ENCODE data around the gene BAG1. TPM values are rescaled to one million over a fixed set of nuclear protein-coding genes. Genes with fewer than 3 reads are reported as not detected.

The BAG1 gene
- total RNA-seq, 1 donor from 2014 or later: 70.4 TPM

DNA sequence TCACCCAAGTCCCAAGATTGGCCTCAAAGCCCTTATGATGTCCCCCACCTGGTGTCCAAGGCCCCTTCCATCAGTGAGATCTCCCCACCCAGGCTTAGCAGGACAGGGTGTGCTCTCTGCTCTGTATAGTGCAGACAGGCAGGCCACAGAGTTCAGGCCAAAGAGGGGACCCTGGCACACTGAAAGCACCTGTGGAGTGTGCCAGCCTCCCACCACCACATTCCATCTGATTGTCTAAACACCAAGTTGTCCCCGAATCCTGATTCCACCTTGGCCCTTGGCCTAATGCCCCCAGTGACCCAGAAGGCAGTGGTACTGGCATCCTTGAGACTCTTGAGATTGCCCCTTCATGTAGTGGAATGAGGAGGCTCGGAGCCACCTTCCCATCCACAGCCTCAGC lies 19.2 kb downstream of the BAG1 start:
- intact Hi-C loops (cut with micrococcal nuclease): no loop called here

GRCh38 chr9:33244137-33244784 lies 20.2 kb downstream of the BAG1 start:
- intact Hi-C loops (cut with micrococcal nuclease): no loop called here

- intact Hi-C loops (cut with micrococcal nuclease): no loop called here
Observed at GRCh38 chr9:33242609-33243134, 21.8 kb downstream of the BAG1 start.

- intact Hi-C loops (cut with micrococcal nuclease): no loop called here
Observed at GRCh38 chr9:33241298-33241697, 23.2 kb downstream of the BAG1 start.

DNA sequence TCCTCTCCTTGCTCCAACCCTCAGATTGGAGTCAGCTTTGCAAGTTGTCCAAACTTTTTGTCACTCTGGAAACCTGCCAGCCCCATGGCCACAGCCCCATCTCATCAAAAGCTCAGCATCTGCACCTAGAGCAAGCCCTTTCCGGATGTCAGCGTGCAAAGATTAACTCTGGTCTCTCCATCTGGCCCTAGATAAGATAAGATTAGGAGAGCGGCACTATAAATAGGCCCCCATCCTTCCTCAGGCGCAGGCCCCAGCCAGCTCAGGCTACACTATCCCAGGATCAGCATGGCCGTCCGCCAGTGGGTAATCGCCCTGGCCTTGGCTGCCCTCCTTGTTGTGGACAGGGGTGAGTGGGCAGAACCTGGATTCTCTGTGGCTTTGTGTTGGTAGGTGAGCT lies 24.6 kb downstream of the BAG1 start, which contains the start of gene SPINK4:
Gene SPINK4, plus strand, starts transcription at position 247 of the 400 bp plus-strand sequence. Its CDS starts 42 bp downstream, at position 289.
- intact Hi-C loops (cut with micrococcal nuclease): no loop called here

DNA sequence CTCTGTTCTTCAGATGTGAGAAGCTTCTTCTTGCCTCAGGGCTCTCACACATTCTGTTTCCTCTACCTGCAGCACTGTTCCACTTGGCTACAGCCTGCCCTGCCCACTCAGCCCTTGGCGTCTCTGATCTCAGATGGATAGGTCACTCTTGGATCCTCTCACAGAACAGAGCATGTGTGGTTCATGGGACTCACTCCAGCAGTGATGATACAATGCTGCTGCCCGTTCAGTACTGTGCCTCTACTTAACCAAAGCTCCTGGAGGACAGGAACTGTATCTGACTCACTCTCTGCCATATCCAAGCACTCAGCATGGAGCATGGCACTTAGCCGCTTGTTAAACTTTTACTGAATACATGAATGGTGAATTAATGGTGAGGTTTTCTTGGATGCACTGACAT lies 27.9 kb downstream of the BAG1 start:
- intact Hi-C loops (cut with micrococcal nuclease): no loop called here

GRCh38 chr9:33234511-33235467 lies 29.7 kb downstream of the BAG1 start:
- intact Hi-C loops (cut with micrococcal nuclease): no loop called here

DNA sequence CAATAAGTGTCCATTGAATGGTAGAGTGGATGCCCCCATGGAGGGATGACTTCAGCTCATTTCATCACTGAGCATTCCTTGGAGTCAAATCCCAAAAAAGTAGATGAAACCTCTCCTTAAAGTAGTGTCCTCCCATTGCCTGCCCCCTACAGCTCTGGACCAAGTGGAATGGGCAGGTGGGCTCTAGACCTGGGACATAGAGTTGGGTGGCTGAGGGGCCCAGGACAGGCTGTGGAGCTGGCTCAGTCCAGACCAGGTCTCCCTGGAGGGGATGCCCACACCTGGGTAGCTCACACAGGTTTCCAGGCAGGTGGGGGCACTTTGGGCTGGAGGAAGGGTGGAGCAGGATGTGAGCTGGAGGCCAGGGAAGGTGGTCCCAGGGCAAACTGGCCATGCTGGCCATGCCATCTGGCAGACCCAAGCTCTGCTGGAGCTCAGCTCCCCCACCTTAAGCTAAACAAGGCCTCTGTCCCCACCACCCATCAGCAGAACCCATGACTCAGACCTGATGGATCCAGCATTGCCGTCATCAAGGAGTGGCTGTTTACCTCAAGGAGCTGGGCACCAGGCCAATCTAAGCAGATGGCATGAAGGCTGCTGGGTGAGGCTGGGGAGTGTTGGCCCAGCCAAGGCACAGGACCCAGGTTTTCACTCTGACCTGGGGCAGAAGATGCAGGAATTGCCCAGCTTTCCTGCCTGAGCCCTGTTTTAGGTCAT lies 30.7 kb downstream of the BAG1 start:
- intact Hi-C loops (cut with micrococcal nuclease): no loop called here

GRCh38 chr9:33232815-33233214 lies 31.7 kb downstream of the BAG1 start:
- intact Hi-C loops (cut with micrococcal nuclease): no loop called here

- intact Hi-C loops (cut with micrococcal nuclease): no loop called here
Observed at GRCh38 chr9:33231623-33231942, 32.9 kb downstream of the BAG1 start.

DNA sequence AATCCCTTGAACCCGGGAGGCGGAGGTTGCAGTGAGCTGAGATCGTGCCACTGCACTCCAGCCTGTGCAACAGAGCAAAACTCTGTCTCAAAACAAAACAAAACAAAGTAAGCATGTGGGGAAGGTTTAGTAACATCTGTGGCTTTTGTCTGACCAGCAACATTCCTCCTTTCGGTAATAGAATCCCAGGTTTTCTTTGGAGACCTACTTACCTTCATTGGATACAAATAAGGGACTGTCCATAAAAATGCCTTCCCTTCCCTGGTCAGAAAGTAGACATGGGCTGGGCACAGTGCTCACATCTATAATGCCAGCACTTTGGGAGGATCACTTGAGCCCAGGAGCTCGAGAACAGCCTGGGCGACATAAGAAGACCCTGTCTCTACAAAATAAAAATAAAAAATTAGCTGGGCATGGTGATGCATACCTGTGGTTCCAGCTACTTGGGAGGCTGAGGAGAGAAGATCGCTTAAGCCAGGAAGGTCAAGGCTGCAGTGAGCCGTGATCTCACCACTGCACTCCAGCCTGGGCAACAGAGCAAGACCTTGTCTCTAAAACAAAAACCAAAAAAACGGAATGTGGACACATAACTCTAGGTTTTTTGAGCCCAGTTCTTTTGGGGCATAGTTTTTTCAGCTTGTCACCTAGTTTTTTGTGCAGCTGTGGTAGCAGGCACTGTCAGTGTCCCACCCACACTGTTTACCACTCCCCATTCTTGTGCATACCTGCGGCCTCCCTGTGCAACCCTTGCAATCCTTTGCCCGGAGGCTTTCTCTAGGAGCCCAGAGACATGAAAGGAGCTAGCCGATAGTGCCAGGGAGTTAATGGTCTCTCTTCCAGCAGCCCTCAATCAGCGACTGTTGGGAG lies 33.5 kb downstream of the BAG1 start:
- intact Hi-C loops (cut with micrococcal nuclease): no loop called here

GRCh38 chr9:33229359-33230114 lies 35.0 kb downstream of the BAG1 start:
- intact Hi-C loops (cut with micrococcal nuclease): loop anchor here (5.0 to 10.0 kb wide), 2 partner anchors 202 to 645 kb away; partner anchors contain the start of gene DNAJA1

DNA sequence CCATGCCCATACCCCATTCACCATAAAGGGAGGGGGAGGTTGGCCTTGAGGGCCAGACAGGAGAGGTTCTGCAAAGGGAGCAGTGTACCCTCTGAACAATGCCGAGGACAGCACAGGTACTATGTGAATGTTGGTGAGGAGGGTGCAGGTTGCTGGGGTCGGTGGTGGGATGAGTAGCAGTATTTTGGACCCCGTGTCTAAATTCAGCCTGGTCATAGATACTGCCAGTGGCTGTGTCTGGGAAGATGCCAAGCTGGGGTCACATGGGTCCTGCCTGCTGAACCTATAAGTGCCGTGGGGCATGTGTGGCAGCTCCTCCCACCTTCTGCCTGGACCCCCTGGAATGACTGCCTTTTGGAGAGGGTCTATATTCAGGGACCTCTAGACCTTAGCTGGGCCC lies 35.9 kb downstream of the BAG1 start:
- intact Hi-C loops (cut with micrococcal nuclease): loop anchor here (5.0 to 10.0 kb wide), 2 partner anchors 201 to 644 kb away; partner anchors contain the start of gene DNAJA1

DNA sequence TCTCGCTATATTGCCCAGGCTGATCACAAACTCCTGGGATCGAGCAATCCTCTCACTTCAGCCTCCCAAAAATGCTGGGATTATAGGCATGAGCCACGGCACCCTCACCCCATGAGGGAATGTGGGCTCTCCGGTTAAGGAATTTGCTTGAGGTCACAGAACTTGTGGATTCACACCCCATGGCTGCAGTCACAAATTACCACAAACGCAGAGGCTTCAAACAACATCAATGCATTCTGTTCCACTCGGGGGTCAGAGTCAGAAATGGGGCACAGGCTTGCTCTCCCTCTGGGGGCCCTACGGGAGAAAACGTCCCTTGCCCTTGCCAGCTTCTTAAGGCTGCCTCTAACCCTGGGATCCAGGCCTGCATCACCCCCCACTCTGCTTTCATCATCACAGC lies 36.8 kb downstream of the BAG1 start:
- intact Hi-C loops (cut with micrococcal nuclease): loop anchor here (5.0 to 10.0 kb wide), 2 partner anchors 200 to 643 kb away; partner anchors contain the start of gene DNAJA1

DNA sequence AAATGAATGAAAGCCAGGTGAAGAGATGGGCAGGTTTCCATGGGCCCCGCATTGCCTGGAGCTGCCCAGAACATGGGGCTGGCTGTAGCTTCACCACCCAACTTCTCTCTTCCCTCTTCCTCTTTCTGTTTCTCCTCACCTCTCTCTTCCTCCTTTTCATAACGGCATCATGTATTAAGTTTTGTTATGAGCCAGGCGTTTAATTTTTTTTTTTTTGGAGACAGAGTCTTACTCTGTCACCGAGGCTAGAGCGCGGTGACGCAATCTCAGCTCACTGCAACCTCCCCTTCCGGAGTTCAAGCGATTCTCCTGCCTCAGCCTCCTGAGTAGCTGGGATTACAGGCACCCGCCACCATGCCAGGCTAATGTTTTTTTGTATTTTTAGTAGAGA lies 37.5 kb downstream of the BAG1 start:
- intact Hi-C loops (cut with micrococcal nuclease): loop anchor here (5.0 to 10.0 kb wide), 2 partner anchors 200 to 642 kb away; partner anchors contain the start of gene DNAJA1

GRCh38 chr9:33225319-33226147 lies 39.0 kb downstream of the BAG1 start:
- intact Hi-C loops (cut with micrococcal nuclease): loop anchor here (1.0 to 10.0 kb wide), 4 partner anchors 59 to 641 kb away; partner anchors contain the start of genes B4GALT1 and DNAJA1

- intact Hi-C loops (cut with micrococcal nuclease): loop anchor here (2.0 to 10.0 kb wide), 2 partner anchors 57 to 639 kb away; partner anchors contain the start of gene B4GALT1
Observed at GRCh38 chr9:33223696-33224095, 40.8 kb downstream of the BAG1 start.

DNA sequence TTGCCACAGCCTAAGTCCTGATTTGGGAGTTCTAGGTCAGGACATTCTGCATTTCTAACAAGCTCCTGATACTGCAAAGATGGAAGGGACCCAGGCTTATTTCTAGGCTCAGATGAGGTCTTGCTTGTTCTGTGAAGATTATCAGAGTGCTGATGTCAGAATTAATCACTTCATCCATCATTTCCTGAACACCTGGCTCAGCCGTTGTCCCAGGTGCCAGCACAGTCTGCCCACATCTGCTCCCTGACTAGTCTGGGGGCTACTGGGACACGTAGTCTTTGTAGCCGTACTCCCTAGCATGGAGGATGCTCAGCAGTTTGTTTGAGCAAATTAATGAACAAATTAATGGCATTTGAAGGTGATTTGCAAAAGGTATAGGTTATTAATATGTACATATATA lies 42.5 kb downstream of the BAG1 start:
- intact Hi-C loops (cut with micrococcal nuclease): loop anchor here (10.0 kb wide), 1 partner anchor 637 kb away; no protein-coding TSS in a partner anchor

- intact Hi-C loops (cut with micrococcal nuclease): loop anchor here (10.0 kb wide), 1 partner anchor 637 kb away; no protein-coding TSS in a partner anchor
Observed at GRCh38 chr9:33221568-33221884, 43.0 kb downstream of the BAG1 start.

Measured in T-helper 2 cell treated with Interferon-gamma antibody and Interleukin-4, amounts not matched to agents 100 ng/mL and 5 ng/mL, for 36 hours (primary cell).